Measurements from ENCODE around the gene ZNF140. TPM values are rescaled to one million over a fixed set of nuclear protein-coding genes. Genes with fewer than 3 reads are reported as not detected.

Gene ZNF140
- total RNA-seq, 1 donor from 2014 or later, result 9.3 TPM

DNA sequence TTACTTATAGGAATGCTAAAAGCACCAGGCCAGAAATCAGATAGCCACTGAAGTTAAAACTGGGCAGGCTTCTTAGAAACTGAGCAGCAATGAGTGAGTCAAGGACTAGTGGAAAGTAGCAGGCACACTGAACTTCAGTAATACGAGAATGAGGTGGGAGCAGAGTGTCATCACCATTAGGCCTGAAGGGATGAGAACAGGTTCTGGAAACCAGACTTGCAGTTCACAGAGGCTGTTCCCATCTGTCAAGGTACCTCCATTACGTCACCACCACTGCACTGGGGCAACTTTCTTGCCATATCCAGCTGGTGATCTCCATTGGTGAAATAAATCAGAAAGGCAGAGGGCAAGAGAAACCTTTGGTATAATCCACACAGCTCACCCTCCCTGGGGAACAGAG, 65.3 kb downstream of the ZNF140 start:
- no peaks in the 10 kb centered on the region for H3K27me3 ChIP-seq
- intact Hi-C loops (cut with DNase I), result no loop called here
- peaks cover 70% of the 10 kb centered on the region for H3K9me3 ChIP-seq
- TF ChIP-seq POLR2A (IDR thresholded peaks at IDR 0.05) (no peak), POLR2AphosphoS5 (IDR thresholded peaks at IDR 0.05; ENCODE audit: insufficient read depth in 1 of 2, low read depth in 1 of 2) (no peak)
- H3K36me3 ChIP-seq, result peaks cover 13 to 84% of the 10 kb centered on the region in 2 donors
- no peak overlapping the region for H3K27ac ChIP-seq
- H3K4me3 ChIP-seq, result no peak overlapping the region
- no peak for DNase-seq (ENCODE audit: extremely low spot score in 2 of 2)
- no peaks in the 10 kb centered on the region for H3K4me1 ChIP-seq

GRCh38 chr12:133156125-133156690, 75.5 kb downstream of the ZNF140 start:
- Histone ChIP-seq H3K27me3 (no peaks in the 10 kb centered on the region), H3K4me1 (no peaks in the 10 kb centered on the region), H3K9me3 (peaks cover 92% of the 10 kb centered on the region), H3K4me3 (peak overlapping the region in 1 of 2 donors; percentile 1), H3K27ac (no peak overlapping the region), H3K36me3 (peaks cover 27 to 79% of the 10 kb centered on the region in 2 donors)
- intact Hi-C loops (cut with DNase I), result no loop called here
- DNase-seq (ENCODE audit: extremely low spot score in 2 of 2), result no peak
- no peak for TF ChIP-seq POLR2AphosphoS5 (IDR thresholded peaks at IDR 0.05; ENCODE audit: insufficient read depth in 1 of 2, low read depth in 1 of 2)

Other genes with a start within 250 kb of the ZNF140 start
- gene CHFR, start 193.3 kb upstream of the ZNF140 start, total RNA-seq, result 37.1 TPM
- 10.1 TPM for gene ZNF605, start 124.6 kb upstream of the ZNF140 start, total RNA-seq
- 11.8 TPM for gene ZNF26, start 94.6 kb upstream of the ZNF140 start, total RNA-seq
- 24.6 TPM for gene ZNF84, start 43.4 kb upstream of the ZNF140 start, total RNA-seq
- 3.4 TPM for gene ZNF891, start 49.4 kb downstream of the ZNF140 start, total RNA-seq
- 10.8 TPM for gene ZNF10, start 49.7 kb downstream of the ZNF140 start, total RNA-seq
- 9.1 TPM for gene ZNF268, start 100.6 kb downstream of the ZNF140 start, total RNA-seq
- gene ANHX, start 155.0 kb downstream of the ZNF140 start, total RNA-seq, result not detected

All from vagina (tissue), 2 donors.